GM21529 (cell line): Measurements from ENCODE around the gene BTBD1.
"Not testable (repeated sequence)": the region's sequence is repeated elsewhere in the genome, so short reads cannot be mapped to it uniquely, and the experiment has no call there.

Experiments
- ATAC-seq: cut with Tn5 transposase; IDR thresholded peaks from one replicate; pipeline ENCODE4 v1.9.1; 2021; ENCODE audit not compliant: unreplicated experiment

Gene BTBD1

GRCh38 chr15:83098079-83098478, 31.0 kb upstream of the BTBD1 start:
- no peak for ATAC-seq

DNA sequence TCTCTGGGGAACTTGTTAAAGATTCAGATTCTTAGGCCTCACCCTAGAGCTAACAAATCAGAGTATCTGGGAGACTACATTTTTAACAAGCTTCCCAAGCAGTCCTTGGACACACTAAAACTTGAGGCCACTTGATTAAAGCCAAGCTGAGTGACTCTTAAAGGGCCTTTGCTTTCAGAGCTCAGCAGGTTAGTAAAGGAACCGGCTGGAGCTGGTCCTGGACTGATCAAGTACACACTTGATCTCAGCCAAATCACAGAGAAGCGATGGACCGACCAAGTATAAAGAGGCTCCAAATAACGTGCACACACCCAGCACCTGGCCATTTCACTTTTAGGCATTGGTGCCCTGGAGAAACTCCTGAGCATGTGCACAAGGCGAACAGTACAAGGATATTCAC, 27.5 kb upstream of the BTBD1 start:
- no peak for ATAC-seq

- ATAC-seq: peak; percentile 91
Observed at GRCh38 chr15:83092309-83092976, 25.4 kb upstream of the BTBD1 start.

DNA sequence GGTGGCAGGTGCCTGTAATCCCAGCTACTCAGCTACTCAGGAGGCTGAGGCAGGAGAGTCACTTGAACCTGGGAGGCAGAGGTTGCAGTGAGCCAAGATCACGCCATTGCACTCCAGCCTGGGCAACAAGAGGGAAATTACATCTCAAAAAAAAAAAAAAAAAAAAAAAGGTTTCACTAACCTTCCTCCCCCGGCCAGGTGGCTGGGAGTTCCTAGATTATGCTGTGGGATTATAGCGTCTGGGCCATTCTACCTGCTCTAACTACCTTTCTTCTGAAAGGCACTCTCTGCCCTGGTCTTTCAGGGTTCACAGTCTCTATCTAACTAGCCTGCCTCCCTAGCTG, 24.9 kb upstream of the BTBD1 start:
- not testable (repeated sequence) for ATAC-seq

GRCh38 chr15:83090465-83090864, 23.4 kb upstream of the BTBD1 start:
- ATAC-seq: no peak

GRCh38 chr15:83088876-83089275, 21.8 kb upstream of the BTBD1 start:
- no peak for ATAC-seq

DNA sequence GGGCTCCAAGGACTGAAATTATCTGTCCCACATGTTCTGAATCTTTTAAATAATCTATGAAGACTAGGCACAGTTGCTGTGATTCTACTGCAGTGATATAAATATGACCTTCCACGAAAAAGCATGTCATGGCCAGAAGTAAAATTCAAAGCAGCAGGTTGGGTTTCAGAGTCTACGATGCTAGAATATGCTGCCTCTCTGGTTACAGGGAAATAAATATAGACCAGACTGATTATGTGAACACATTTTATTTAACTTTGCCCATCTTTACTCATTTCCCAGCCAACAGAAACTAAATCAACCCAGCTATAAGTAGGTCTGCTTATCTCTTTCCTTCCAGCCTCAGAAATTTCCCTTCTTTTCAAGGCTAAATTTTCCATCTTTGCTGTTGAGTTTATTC, 20.5 kb upstream of the BTBD1 start:
- ATAC-seq: no peak

GRCh38 chr15:83085864-83086552, 19.0 kb upstream of the BTBD1 start:
- ATAC-seq: not testable (repeated sequence)

DNA sequence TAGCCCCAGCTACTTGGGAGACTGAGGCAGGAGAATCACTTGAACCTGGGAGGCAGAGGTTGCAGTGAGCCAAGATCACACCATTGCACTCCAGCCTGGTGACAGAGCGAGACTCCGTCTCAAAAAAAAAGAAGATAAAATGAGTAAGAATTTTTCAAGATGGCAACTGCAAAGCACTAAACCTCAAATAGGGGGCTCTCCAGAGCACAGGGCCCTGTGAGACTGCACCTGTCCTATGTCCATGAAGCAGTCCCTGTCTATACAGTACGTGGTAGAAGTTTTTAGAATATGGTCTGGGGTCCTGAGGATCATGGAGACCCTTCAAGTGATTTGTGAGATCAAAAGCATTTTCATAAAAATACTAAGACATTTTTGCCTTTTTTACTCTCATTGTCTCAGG, 18.4 kb upstream of the BTBD1 start:
- not testable (repeated sequence) for ATAC-seq

GRCh38 chr15:83082730-83083386, 15.8 kb upstream of the BTBD1 start:
- no peak for ATAC-seq

DNA sequence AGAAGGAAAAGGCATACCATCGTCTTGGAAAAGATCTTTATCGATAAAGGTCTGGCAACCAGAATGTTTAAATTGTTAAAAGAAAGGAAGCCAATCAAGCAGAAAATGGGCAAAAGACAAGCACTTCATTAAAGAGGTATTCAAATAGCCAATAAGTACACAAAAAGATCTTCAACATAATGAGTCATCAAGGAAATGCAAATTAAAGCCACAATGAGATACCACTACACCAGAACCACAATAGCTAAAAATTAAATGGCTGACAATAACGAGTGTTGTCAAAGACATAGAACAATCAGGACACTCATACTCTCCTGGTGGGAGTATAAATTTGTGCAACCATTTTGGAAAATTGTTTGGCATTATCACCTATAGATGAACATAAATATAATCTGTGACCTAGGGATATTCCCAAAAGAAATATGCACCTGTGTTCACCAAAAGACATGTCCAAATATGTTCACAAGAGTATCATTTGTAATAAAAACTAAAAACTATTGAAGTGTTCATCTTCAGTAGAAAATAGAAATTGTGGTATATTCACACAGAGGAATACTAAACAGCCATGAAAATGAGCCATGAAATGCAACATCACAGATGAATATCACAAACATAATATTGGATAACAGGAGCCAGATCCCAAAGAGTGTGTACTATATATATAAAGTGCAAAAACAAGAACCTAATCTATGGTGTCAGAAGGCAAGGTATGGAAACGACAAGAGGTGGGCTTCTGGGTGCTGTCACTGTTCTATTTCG, 14.4 kb upstream of the BTBD1 start:
- ATAC-seq: no peak

- no peak for ATAC-seq
Observed at GRCh38 chr15:83078712-83079111, 11.7 kb upstream of the BTBD1 start.

- no peak for ATAC-seq
Observed at GRCh38 chr15:83077491-83078230, 10.6 kb upstream of the BTBD1 start.

DNA sequence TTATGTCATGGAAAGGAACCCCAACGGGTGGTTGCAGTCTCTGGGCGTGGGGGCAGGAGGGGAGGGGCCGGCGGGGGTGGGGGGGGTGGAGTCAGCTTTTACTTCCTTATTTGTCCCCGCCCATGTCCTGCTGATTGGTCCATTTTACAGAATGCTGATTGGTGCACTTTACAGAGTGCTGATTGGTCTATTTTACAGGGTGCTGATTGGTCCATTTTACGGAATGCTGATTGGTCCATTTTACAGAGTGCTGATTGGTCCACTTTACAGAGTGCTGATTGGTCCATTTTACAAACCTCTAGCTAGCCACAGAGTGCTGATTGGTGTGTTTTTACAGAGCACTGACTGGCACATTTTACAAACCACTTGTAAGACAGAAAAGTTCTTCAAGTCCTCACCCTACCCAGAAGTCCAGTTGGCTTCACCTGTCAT, 2.2 kb upstream of the BTBD1 start:
- not testable (repeated sequence) for ATAC-seq

GRCh38 chr15:83068054-83068453, 1.0 kb upstream of the BTBD1 start:
- ATAC-seq: no peak

- ATAC-seq: no peak
Observed at GRCh38 chr15:83067638-83067962, 548 bp upstream of the BTBD1 start.

DNA sequence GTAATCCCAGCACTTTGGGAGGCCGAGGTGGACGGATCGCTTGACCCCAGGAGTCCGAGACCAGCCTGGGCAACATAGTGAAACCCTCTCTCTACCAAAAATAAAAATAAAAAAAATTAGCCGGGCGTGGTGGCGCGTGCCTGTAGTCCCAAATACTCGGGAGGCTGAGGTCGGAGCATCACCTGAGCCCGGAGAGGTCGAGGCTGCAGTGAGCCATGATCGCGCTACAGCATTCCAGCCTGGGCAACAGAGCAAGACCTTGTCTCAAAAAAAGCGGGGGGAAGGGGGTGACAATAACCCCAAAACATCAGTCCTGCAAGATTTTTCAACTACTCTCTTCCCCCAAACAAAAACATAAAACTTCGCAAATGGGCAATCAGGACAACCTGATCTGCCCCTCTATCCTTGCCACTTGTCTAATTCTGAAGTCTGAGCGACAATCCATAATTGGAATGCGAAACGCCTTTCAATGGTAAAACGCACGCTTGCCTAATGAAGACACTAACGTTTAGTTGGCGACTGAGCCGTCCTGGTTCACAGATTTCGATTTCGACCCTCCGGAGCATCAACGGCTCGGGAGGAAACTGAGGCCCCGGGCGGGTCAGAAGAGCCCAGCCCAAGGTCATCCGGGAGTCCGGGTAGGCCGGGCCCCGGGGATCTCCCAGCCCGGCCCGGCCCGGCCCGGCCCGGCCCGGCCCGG, 868 bp downstream of the BTBD1 start:
- no peak for ATAC-seq

GRCh38 chr15:83065431-83065830, 1.6 kb downstream of the BTBD1 start:
- no peak for ATAC-seq

GRCh38 chr15:83064859-83065258, 2.2 kb downstream of the BTBD1 start:
- ATAC-seq: no peak

DNA sequence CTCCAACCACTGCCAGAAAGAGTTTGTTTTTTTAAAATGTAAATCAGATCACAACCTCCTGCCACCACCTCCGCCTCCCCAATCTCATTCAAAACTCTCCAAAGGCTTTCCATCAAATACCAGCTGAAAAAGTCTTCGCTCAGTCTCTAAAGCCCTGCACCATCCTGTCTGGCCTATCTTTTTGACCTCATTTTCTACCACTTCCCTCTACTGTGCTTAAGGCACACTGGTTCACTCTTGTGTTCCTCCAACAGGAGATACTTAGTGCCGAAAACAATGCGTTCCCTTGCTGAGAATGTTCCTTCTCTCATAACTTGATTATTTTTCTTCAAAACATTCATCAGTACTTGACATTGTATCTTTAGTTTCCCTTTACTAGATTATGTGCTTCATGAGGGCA, 3.5 kb downstream of the BTBD1 start:
- no peak for ATAC-seq
